Kidney (tissue), 14 donors: ENCODE data around the gene VPS16. TPM values are rescaled to one million over a fixed set of nuclear protein-coding genes. Genes with fewer than 3 reads are reported as not detected.

Source experiments
- DNase-seq, 5 donors: peaks; one replicate each; pipeline ENCODE4 v3.0.0-alpha.2; 2013 to 2020
- FAIRE-seq: peaks from 2 replicates; lab custom pipeline; 2012; peaks lifted over from hg19 to GRCh38; lab: Jason Lieb, UNC
- H3K27ac ChIP-seq, 2 donors: one replicate each; pipeline ENCODE4 v1.7.0; 2013; ENCODE audit warnings: low read depth in 2 of 2, low read length in 2 of 2, inconsistent platforms in 1 of 2
- H3K27me3 ChIP-seq: one replicate; pipeline ENCODE4 v1.7.1; 2013; ENCODE audit warnings: low read length, inconsistent platforms; ENCODE audit not compliant: control insufficient read depth, insufficient read depth
- H3K36me3 ChIP-seq, 3 donors: one replicate each; pipeline versions ENCODE4 v1.7.0 to v1.7.1; 2013; ENCODE audit warnings: low read length in 3 of 3, control low read depth in 1 of 3, inconsistent platforms in 1 of 3; ENCODE audit not compliant: insufficient read depth in 3 of 3, control insufficient read depth in 2 of 3
- H3K4me1 ChIP-seq, 3 donors: one replicate each; pipeline versions ENCODE4 v1.7.0 to v1.7.1; 2013; ENCODE audit warnings: low read length in 3 of 3, inconsistent platforms in 1 of 3, low read depth in 1 of 3; ENCODE audit not compliant: control insufficient read depth in 2 of 3, insufficient read depth in 2 of 3
- H3K4me3 ChIP-seq, 3 donors: one replicate each; pipeline versions ENCODE4 v1.7.0 to v1.8.1; 2013; ENCODE audit warnings: low read length in 3 of 3, control low read depth in 1 of 3, inconsistent platforms in 1 of 3
- H3K9ac ChIP-seq, 3 donors: one replicate each; pipeline versions ENCODE4 v1.7.0 to v1.7.1; 2013; ENCODE audit warnings: low read length in 3 of 3, control low read depth in 1 of 3, inconsistent platforms in 1 of 3
- H3K9me3 ChIP-seq, 3 donors: one replicate each; pipeline versions ENCODE4 v1.7.0 to v1.7.1; 2013; ENCODE audit warnings: low read length in 3 of 3, control low read depth in 1 of 3, inconsistent platforms in 1 of 3; ENCODE audit not compliant: control insufficient read depth in 2 of 3, insufficient read depth in 1 of 3
- CTCF ChIP-seq: IDR thresholded peaks from 3 replicates; pipeline ENCODE4 v1.5.1; 2012; ENCODE audit warnings: mild to moderate bottlenecking, moderate library complexity, borderline replicate concordance; ENCODE audit not compliant: insufficient read depth; ENCODE audit errors: extremely low read depth
- intact Hi-C: fragments of 100-400 bp; cut with DNase I; formaldehyde crosslinking; loops from one replicate; pipeline ENCODE4 v1.11.1; 2022
- polyA plus RNA-seq: library from polyadenylated mRNA; stranded (reverse); fragments of 350-450 nt; fragmentation: Illumina TruSeq; extraction: RNeasy Lipid Tissue Mini Kit (QIAGEN cat#74804); gene quantifications from one replicate; pipeline ENCODE4 v1.2.3, GENCODE V29; 2014; ENCODE audit warnings: low read depth, low replicate concordance; ENCODE audit not compliant: insufficient read depth
- total RNA-seq: library from RNA; stranded (reverse); fragmentation: NEBNext Ultra II Directional; extraction: Animal tissue kit (Norgen Biotek cat#: 25700); gene quantifications from one replicate; pipeline ENCODE4 v1.2.1, GENCODE V29; 2021
- donor health status: control.
- donor health status: control.
- donor health status: control.
- donor health status: control.
- donor health status: control.
- donor health status: DM: yes; HTN: yes; CAD: no.
- donor health status: Normal renal cell carcinoma (clear cell type).

The VPS16 gene
- total and polyA plus RNA-seq, 2 donors from 2014 or later: 38.6 to 38.8 TPM

GRCh38 chr20:2873747-2874041 lies 33.1 kb downstream of the VPS16 start:
- no peak for TF ChIP-seq CTCF
- DNase-seq (peak; percentile 75 to 90 (median 84)), FAIRE-seq (no peak)
- peak overlapping the region in 2 of 3 donors; percentile 40 to 48 for H3K9ac ChIP-seq
- peak overlapping the region; percentile 74 to 86 (median 85) for H3K4me3 ChIP-seq
- intact Hi-C loops: no loop called here
- H3K27me3 ChIP-seq: peaks cover 7% of the 10 kb centered on the region
- H3K9me3 ChIP-seq: no peaks in the 10 kb centered on the region
- H3K27ac ChIP-seq: no peak overlapping the region
- H3K36me3 ChIP-seq: no peaks in the 10 kb centered on the region
- peaks cover 4 to 25% (median 8%) of the 10 kb centered on the region in 3 donors for H3K4me1 ChIP-seq

- DNase-seq: peak in 1 of 5 donors; percentile 36
- H3K4me3 ChIP-seq: peak overlapping the region; percentile 74 to 86 (median 85)
- H3K27ac ChIP-seq: no peak overlapping the region
- peaks cover 4 to 25% (median 8%) of the 10 kb centered on the region in 3 donors for H3K4me1 ChIP-seq
- peaks cover 7% of the 10 kb centered on the region for H3K27me3 ChIP-seq
- intact Hi-C loops: no loop called here
- no peak for TF ChIP-seq CTCF
- no peaks in the 10 kb centered on the region for H3K9me3 ChIP-seq
- FAIRE-seq: no peak
- H3K9ac ChIP-seq: peak overlapping the region in 2 of 3 donors; percentile 27 to 48
- H3K36me3 ChIP-seq: no peaks in the 10 kb centered on the region
These were observed 33.9 kb downstream of the VPS16 start for GRCh38 chr20:2874456-2874855.

- Histone ChIP-seq H3K4me1 (peaks cover 4 to 25% (median 8%) of the 10 kb centered on the region in 3 donors), H3K27ac (no peak overlapping the region), H3K27me3 (peaks cover 7% of the 10 kb centered on the region), H3K9ac (no peak overlapping the region), H3K4me3 (no peak overlapping the region), H3K36me3 (no peaks in the 10 kb centered on the region), H3K9me3 (no peaks in the 10 kb centered on the region)
- no peak for TF ChIP-seq CTCF
- no peak for FAIRE-seq
- intact Hi-C loops: no loop called here
- no peak for DNase-seq
These were observed 35.2 kb downstream of the VPS16 start for GRCh38 chr20:2875690-2876203.

- FAIRE-seq: no peak
- no peaks in the 10 kb centered on the region for H3K27me3 ChIP-seq
- H3K27ac ChIP-seq: no peak overlapping the region
- H3K9me3 ChIP-seq: no peaks in the 10 kb centered on the region
- DNase-seq: no peak
- intact Hi-C loops: no loop called here
- H3K9ac ChIP-seq: no peak overlapping the region
- no peak for TF ChIP-seq CTCF
- peaks cover 4 to 14% (median 5%) of the 10 kb centered on the region in 3 donors for H3K4me1 ChIP-seq
- no peak overlapping the region for H3K4me3 ChIP-seq
- no peaks in the 10 kb centered on the region for H3K36me3 ChIP-seq
These were observed 38.0 kb downstream of the VPS16 start for GRCh38 chr20:2878515-2878914.
